22Rv1 (cell line): ENCODE measurements around the gene GIMAP6.

Experiments
- CTCF ChIP-seq: fragments of 450-650 bp; IDR thresholded peaks from 2 replicates; pipeline ENCODE4 v1.5.1; 2017; ENCODE audit warnings: mild to moderate bottlenecking
- ZFX ChIP-seq: fragments of 450-650 bp; IDR thresholded peaks from 2 replicates; pipeline ENCODE4 v1.6.1; 2017; ENCODE audit warnings: antibody characterized with exemption, borderline replicate concordance

- TF ChIP-seq CTCF (no peak), ZFX (no peak)
Measured at GRCh38 chr7:150610233-150610632, 22.0 kb downstream of the GIMAP6 start.
